Measurements from ENCODE around the gene PCNX1.

DNA sequence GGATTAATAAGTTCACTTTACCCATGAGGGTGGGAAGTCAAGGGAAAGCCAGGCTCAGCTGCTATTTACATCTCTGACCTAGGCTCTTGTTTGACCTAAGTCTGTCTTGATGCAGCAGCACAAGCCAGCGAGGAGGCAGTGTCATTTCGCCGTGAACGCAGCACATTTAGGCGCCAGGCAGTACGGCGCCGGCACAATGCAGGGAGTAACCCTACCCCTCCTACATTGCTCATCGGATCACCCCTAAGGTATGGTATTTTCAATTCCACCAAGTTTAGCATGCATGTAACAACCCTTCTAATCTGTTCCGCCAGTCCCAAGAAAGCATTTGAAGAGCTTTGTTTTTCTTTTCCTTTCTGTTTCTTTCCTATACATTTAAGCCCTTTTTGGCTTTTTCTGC lies 81.2 kb downstream of the PCNX1 start:
- TF ChIP-seq GLIS3 (CRISPR knock-in tag; IDR thresholded peaks at IDR 0.05) (no peak), ZNF8 (CRISPR knock-in tag; IDR thresholded peaks at IDR 0.05) (no peak), ZFP30 (CRISPR knock-in tag; IDR thresholded peaks at IDR 0.05) (no peak), ZFP3 (CRISPR knock-in tag; IDR thresholded peaks at IDR 0.05) (no peak), TOX (CRISPR knock-in tag; IDR thresholded peaks at IDR 0.05; ENCODE audit: borderline replicate concordance) (no peak), ZNF70 (CRISPR knock-in tag; IDR thresholded peaks at IDR 0.05) (no peak), CSDC2 (CRISPR knock-in tag; IDR thresholded peaks at IDR 0.05) (no peak), ARNTL (CRISPR knock-in tag; IDR thresholded peaks at IDR 0.05; ENCODE audit: borderline replicate concordance, low read depth) (no peak)
- TF ChIP-seq, protein P1, sequence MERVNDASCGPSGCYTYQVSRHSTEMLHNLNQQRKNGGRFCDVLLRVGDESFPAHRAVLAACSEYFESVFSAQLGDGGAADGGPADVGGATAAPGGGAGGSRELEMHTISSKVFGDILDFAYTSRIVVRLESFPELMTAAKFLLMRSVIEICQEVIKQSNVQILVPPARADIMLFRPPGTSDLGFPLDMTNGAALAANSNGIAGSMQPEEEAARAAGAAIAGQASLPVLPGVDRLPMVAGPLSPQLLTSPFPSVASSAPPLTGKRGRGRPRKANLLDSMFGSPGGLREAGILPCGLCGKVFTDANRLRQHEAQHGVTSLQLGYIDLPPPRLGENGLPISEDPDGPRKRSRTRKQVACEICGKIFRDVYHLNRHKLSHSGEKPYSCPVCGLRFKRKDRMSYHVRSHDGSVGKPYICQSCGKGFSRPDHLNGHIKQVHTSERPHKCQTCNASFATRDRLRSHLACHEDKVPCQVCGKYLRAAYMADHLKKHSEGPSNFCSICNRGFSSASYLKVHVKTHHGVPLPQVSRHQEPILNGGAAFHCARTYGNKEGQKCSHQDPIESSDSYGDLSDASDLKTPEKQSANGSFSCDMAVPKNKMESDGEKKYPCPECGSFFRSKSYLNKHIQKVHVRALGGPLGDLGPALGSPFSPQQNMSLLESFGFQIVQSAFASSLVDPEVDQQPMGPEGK (CRISPR knock-in tag; IDR thresholded peaks at IDR 0.05; ENCODE audit: borderline replicate concordance): no peak
- TF ChIP-seq, protein P2, sequence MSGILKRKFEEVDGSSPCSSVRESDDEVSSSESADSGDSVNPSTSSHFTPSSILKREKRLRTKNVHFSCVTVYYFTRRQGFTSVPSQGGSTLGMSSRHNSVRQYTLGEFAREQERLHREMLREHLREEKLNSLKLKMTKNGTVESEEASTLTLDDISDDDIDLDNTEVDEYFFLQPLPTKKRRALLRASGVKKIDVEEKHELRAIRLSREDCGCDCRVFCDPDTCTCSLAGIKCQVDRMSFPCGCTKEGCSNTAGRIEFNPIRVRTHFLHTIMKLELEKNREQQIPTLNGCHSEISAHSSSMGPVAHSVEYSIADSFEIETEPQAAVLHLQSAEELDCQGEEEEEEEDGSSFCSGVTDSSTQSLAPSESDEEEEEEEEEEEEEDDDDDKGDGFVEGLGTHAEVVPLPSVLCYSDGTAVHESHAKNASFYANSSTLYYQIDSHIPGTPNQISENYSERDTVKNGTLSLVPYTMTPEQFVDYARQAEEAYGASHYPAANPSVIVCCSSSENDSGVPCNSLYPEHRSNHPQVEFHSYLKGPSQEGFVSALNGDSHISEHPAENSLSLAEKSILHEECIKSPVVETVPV (CRISPR knock-in tag; IDR thresholded peaks at IDR 0.05): no peak
- TF ChIP-seq, protein P3, sequence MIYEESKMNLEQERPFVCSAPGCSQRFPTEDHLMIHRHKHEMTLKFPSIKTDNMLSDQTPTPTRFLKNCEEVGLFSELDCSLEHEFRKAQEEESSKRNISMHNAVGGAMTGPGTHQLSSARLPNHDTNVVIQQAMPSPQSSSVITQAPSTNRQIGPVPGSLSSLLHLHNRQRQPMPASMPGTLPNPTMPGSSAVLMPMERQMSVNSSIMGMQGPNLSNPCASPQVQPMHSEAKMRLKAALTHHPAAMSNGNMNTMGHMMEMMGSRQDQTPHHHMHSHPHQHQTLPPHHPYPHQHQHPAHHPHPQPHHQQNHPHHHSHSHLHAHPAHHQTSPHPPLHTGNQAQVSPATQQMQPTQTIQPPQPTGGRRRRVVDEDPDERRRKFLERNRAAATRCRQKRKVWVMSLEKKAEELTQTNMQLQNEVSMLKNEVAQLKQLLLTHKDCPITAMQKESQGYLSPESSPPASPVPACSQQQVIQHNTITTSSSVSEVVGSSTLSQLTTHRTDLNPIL (CRISPR knock-in tag; IDR thresholded peaks at IDR 0.05; ENCODE audit: low read depth): no peak

Data from SK-N-SH treated with all-trans-retinoic acid at 6 μM for 48 hours (cell line).